Heart left ventricle (tissue), 13 donors: Measurements from ENCODE around the gene SOX21.

Experiments
- CTCF ChIP-seq, 12 donors: fragments of 200-600 bp; sonication (generic) in 4 of 12; IDR thresholded peaks; one replicate each; pipeline versions ENCODE4 v1.5.0 to v1.8.0; 2018 to 2022; ENCODE audit warnings: antibody characterized with exemption in 12 of 12, mild to moderate bottlenecking in 5 of 12
- POLR2A ChIP-seq, 2 donors: fragments of 450-650 bp; IDR thresholded peaks; one replicate each; pipeline ENCODE4 v1.6.1; 2017; ENCODE audit warnings: antibody characterized with exemption in 2 of 2, mild to moderate bottlenecking in 2 of 2, moderate library complexity in 2 of 2
- donor health status: ischemic (EF 13 %, LVEDD 7.1; RV severe dilation, severe dysfunction).
- donor health status: DM: no; HTN: yes; CAD: no.
- donor health status: DM: no; HTN: no; CAD: no.
- donor health status: ischemic (EF 25% LVEDD 6.9; RV normal size, moderate dysfunction).
- donor health status: ischemic (EF 25% LVEDD 5.7; RV mildly dilated, moderate dysfunction).
- donor health status: ischemic (EF 35%, LVEDD 5.7; RV mildly dilated, moderate dysfunction).
- donor health status: nonischemic (EF 11% LVEDD 7.7; RV severe dilation, severe dysfunction).
- donor health status: DM: yes; HTN: yes; CAD: no.
- donor health status: PGD.
- donor health status: ischemic (EF 29% LVEDD 5.4; RV normal size, mild dysfunction).
- donor health status: nonischemic (EF 23%, LVEDD 6.1; RV moderate dilation, normal function).

- TF ChIP-seq CTCF (IDR thresholded peaks at IDR 0.05) (no peak), POLR2A (IDR thresholded peaks at IDR 0.05) (no peak)
Measured at GRCh38 chr13:94758436-94758960, 46.2 kb upstream of the SOX21 start.
